ENCODE measurements around the gene ALS2CL.

Gene ALS2CL

GRCh38 chr3:46717447-46718231 is 24.2 kb upstream of the ALS2CL start, which contains the start of gene PRSS50:
TSS of gene PRSS50 (minus strand) at chr3:46717869. CDS start at chr3:46717824, 45 bp downstream.
- in situ Hi-C loops (cut with HindIII; ENCODE audit: low pct_ligation_motif_present, low pct_unique_long_range_greater_than_20kb, low sequenced_read_pairs), result no loop called here
- DNase-seq, result peak; percentile 6

GRCh38 chr3:46716461-46717441 is 23.3 kb upstream of the ALS2CL start:
- DNase-seq, result no peak
- in situ Hi-C loops (cut with HindIII; ENCODE audit: low pct_ligation_motif_present, low pct_unique_long_range_greater_than_20kb, low sequenced_read_pairs), result no loop called here

- in situ Hi-C loops (cut with HindIII; ENCODE audit: low pct_ligation_motif_present, low pct_unique_long_range_greater_than_20kb, low sequenced_read_pairs), result no loop called here
Measured at GRCh38 chr3:46715507-46716175, 22.2 kb upstream of the ALS2CL start.

GRCh38 chr3:46714728-46715506 is 21.4 kb upstream of the ALS2CL start:
- in situ Hi-C loops (cut with HindIII; ENCODE audit: low pct_ligation_motif_present, low pct_unique_long_range_greater_than_20kb, low sequenced_read_pairs), result no loop called here
- DNase-seq, result no peak

More at GRCh38 chr3:46715507-46716175, 22.2 kb upstream of the ALS2CL start:
- no peak for DNase-seq

- DNase-seq, result no peak
Measured at GRCh38 chr3:46713898-46714552, 20.5 kb upstream of the ALS2CL start.

GRCh38 chr3:46713050-46713897 is 19.8 kb upstream of the ALS2CL start:
- in situ Hi-C loops (cut with HindIII; ENCODE audit: low pct_ligation_motif_present, low pct_unique_long_range_greater_than_20kb, low sequenced_read_pairs), result no loop called here
- DNase-seq, result no peak

More at GRCh38 chr3:46713898-46714552, 20.5 kb upstream of the ALS2CL start:
- in situ Hi-C loops (cut with HindIII; ENCODE audit: low pct_ligation_motif_present, low pct_unique_long_range_greater_than_20kb, low sequenced_read_pairs), result no loop called here

- DNase-seq, result no peak
- in situ Hi-C loops (cut with HindIII; ENCODE audit: low pct_ligation_motif_present, low pct_unique_long_range_greater_than_20kb, low sequenced_read_pairs), result no loop called here
Measured at GRCh38 chr3:46712191-46713049, 18.9 kb upstream of the ALS2CL start.

- in situ Hi-C loops (cut with HindIII; ENCODE audit: low pct_ligation_motif_present, low pct_unique_long_range_greater_than_20kb, low sequenced_read_pairs), result no loop called here
Measured at GRCh38 chr3:46711760-46712159, 18.3 kb upstream of the ALS2CL start.

GRCh38 chr3:46711305-46711704 is 17.8 kb upstream of the ALS2CL start:
- DNase-seq, result no peak
- in situ Hi-C loops (cut with HindIII; ENCODE audit: low pct_ligation_motif_present, low pct_unique_long_range_greater_than_20kb, low sequenced_read_pairs), result no loop called here

More at GRCh38 chr3:46711760-46712159, 18.3 kb upstream of the ALS2CL start:
- DNase-seq, result no peak

GRCh38 chr3:46710671-46711295 is 17.3 kb upstream of the ALS2CL start:
- in situ Hi-C loops (cut with HindIII; ENCODE audit: low pct_ligation_motif_present, low pct_unique_long_range_greater_than_20kb, low sequenced_read_pairs), result no loop called here
- DNase-seq, result no peak

GRCh38 chr3:46710229-46710628 is 16.8 kb upstream of the ALS2CL start:
- DNase-seq, result no peak
- in situ Hi-C loops (cut with HindIII; ENCODE audit: low pct_ligation_motif_present, low pct_unique_long_range_greater_than_20kb, low sequenced_read_pairs), result no loop called here

- DNase-seq, result no peak
- in situ Hi-C loops (cut with HindIII; ENCODE audit: low pct_ligation_motif_present, low pct_unique_long_range_greater_than_20kb, low sequenced_read_pairs), result no loop called here
Measured at GRCh38 chr3:46709721-46710120, 16.2 kb upstream of the ALS2CL start.

- DNase-seq, result no peak
- in situ Hi-C loops (cut with HindIII; ENCODE audit: low pct_ligation_motif_present, low pct_unique_long_range_greater_than_20kb, low sequenced_read_pairs), result no loop called here
Measured at GRCh38 chr3:46709157-46709654, 15.7 kb upstream of the ALS2CL start.

GRCh38 chr3:46708401-46709156 is 15.1 kb upstream of the ALS2CL start:
- in situ Hi-C loops (cut with HindIII; ENCODE audit: low pct_ligation_motif_present, low pct_unique_long_range_greater_than_20kb, low sequenced_read_pairs), result no loop called here

GRCh38 chr3:46707601-46708011 is 14.1 kb upstream of the ALS2CL start:
- in situ Hi-C loops (cut with HindIII; ENCODE audit: low pct_ligation_motif_present, low pct_unique_long_range_greater_than_20kb, low sequenced_read_pairs), result no loop called here
- DNase-seq, result no peak

More at GRCh38 chr3:46708401-46709156, 15.1 kb upstream of the ALS2CL start:
- DNase-seq, result no peak

Measured in ACHN (cell line).